Liver (tissue), 9 donors: Measurements from ENCODE around the gene HOXA1. TPM values are rescaled to one million over a fixed set of nuclear protein-coding genes. Genes with fewer than 3 reads are reported as not detected.

Source experiments
- DNase-seq: peaks from one replicate; pipeline ENCODE4 v3.0.0-alpha.2; 2017; ENCODE audit warnings: low spot score
- H3K27ac ChIP-seq, 2 donors: one replicate each; pipeline ENCODE4 v1.7.0; 2013; ENCODE audit warnings: inconsistent platforms in 2 of 2, low read length in 2 of 2, control low read depth in 1 of 2, low read depth in 1 of 2, mild to moderate bottlenecking in 1 of 2
- H3K27me3 ChIP-seq, 4 donors: one replicate each; pipeline versions ENCODE4 v1.6.1 to v1.7.0; 2013; ENCODE audit warnings: low read length in 3 of 4, inconsistent platforms in 1 of 4, mild to moderate bottlenecking in 1 of 4, moderate library complexity in 1 of 4; ENCODE audit not compliant: control insufficient read depth in 4 of 4, insufficient read depth in 4 of 4
- H3K36me3 ChIP-seq, 4 donors: one replicate each; pipeline versions ENCODE4 v1.6.1 to v1.7.0; 2013; ENCODE audit warnings: low read length in 3 of 4, mild to moderate bottlenecking in 3 of 4, low read depth in 1 of 4, moderate library complexity in 1 of 4; ENCODE audit not compliant: control insufficient read depth in 4 of 4, insufficient read depth in 3 of 4
- H3K4me1 ChIP-seq, 4 donors: one replicate each; pipeline versions ENCODE4 v1.6.1 to v1.7.0; 2013; ENCODE audit warnings: low read length in 3 of 4, mild to moderate bottlenecking in 3 of 4, moderate library complexity in 1 of 4; ENCODE audit not compliant: control insufficient read depth in 4 of 4, insufficient read depth in 4 of 4
- H3K4me3 ChIP-seq, 3 donors: one replicate each; pipeline versions ENCODE4 v1.6.1 to v1.7.0; 2013; ENCODE audit warnings: low read length in 3 of 3, control low read depth in 1 of 3, low read depth in 1 of 3, mild to moderate bottlenecking in 1 of 3
- H3K9ac ChIP-seq, 2 donors: one replicate each; pipeline ENCODE4 v1.7.0; 2013; ENCODE audit warnings: low read length in 2 of 2, mild to moderate bottlenecking in 2 of 2, moderate library complexity in 2 of 2, control low read depth in 1 of 2, low read depth in 1 of 2
- H3K9me3 ChIP-seq, 4 donors: one replicate each; pipeline versions ENCODE4 v1.6.1 to v1.7.0; 2013; ENCODE audit warnings: low read length in 3 of 4; ENCODE audit not compliant: control insufficient read depth in 4 of 4
- FOXA2 ChIP-seq: IDR thresholded peaks from 2 replicates; pipeline ENCODE4 v1.6.1; 2016; ENCODE audit warnings: antibody characterized with exemption
- HNF4A ChIP-seq, 2 donors: conservative IDR thresholded peaks; 2 replicates each; pipeline ENCODE4 v1.6.1; 2016; ENCODE audit warnings: antibody characterized with exemption in 2 of 2, mild to moderate bottlenecking in 2 of 2
- JUND ChIP-seq, 2 donors: IDR thresholded peaks; 2 replicates each; pipeline ENCODE4 v1.6.1; 2016; ENCODE audit warnings: antibody characterized with exemption in 2 of 2
- NR2F2 ChIP-seq: IDR thresholded peaks from 2 replicates; pipeline ENCODE4 v1.6.1; 2016; ENCODE audit warnings: antibody characterized with exemption
- RAD21 ChIP-seq, 2 donors: IDR thresholded peaks; 2 replicates each; pipeline ENCODE4 v1.6.1; 2016; ENCODE audit warnings: antibody characterized with exemption in 2 of 2, mild to moderate bottlenecking in 2 of 2
- SP1 ChIP-seq: IDR thresholded peaks from 2 replicates; pipeline ENCODE4 v1.6.1; 2018; ENCODE audit warnings: antibody characterized with exemption, mild to moderate bottlenecking
- YY1 ChIP-seq: IDR thresholded peaks from 2 replicates; pipeline ENCODE4 v1.6.1; 2016; ENCODE audit warnings: antibody characterized with exemption, mild to moderate bottlenecking
- WGBS: extraction: QIAGEN DNeasy Blood & Tissue Kit; methylation state at CpG from one replicate; pipeline ENCODE4 v1.1.7; 2013; 5-methylcytosine and 5-hydroxymethylcytosine counted together
- polyA plus RNA-seq, 2 donors: library from polyadenylated mRNA; stranded (reverse) in 1 of 2; unstranded in 1 of 2; fragments of 200-250 nt in 1 of 2; fragments of >200 nt in 1 of 2; fragmentation: Nextera tagmentation in 1 of 2; extraction: Ambion mirVana in 1 of 2; gene quantifications; one replicate each; pipeline versions ENCODE4 v1.2.1 to v1.2.3, GENCODE V29; 2013 to 2015
- total RNA-seq, 2 donors: library from RNA; depleted of rRNA; stranded (reverse); fragments of >200 nt; gene quantifications; one replicate each; pipeline ENCODE4 v1.2.3, GENCODE V29; 2014
- TF ChIP-seq, protein P1 (sequence below): IDR thresholded peaks from 2 replicates; pipeline ENCODE4 v1.6.1; 2016; ENCODE audit warnings: antibody characterized with exemption, mild to moderate bottlenecking
- TF ChIP-seq, protein P2 (sequence below): fragments of 150-350 bp; IDR thresholded peaks from 2 replicates; pipeline ENCODE4 v1.5.1; 2017; ENCODE audit warnings: improper control_type of control experiment, low read depth, low read length; ENCODE audit not compliant: missing input control
- TF ChIP-seq, protein P3 (sequence below): IDR thresholded peaks from 2 replicates; pipeline ENCODE4 v1.6.1; 2016; ENCODE audit warnings: antibody characterized with exemption
- donor health status: healthy.
- donor health status: healthy.
- donor health status: healthy.
- donor health status: healthy.
- donor health status: healthy.

HOXA1 gene
- total and polyA plus RNA-seq, 4 donors, result 0.08 to 0.28 (median 0.21) TPM

DNA sequence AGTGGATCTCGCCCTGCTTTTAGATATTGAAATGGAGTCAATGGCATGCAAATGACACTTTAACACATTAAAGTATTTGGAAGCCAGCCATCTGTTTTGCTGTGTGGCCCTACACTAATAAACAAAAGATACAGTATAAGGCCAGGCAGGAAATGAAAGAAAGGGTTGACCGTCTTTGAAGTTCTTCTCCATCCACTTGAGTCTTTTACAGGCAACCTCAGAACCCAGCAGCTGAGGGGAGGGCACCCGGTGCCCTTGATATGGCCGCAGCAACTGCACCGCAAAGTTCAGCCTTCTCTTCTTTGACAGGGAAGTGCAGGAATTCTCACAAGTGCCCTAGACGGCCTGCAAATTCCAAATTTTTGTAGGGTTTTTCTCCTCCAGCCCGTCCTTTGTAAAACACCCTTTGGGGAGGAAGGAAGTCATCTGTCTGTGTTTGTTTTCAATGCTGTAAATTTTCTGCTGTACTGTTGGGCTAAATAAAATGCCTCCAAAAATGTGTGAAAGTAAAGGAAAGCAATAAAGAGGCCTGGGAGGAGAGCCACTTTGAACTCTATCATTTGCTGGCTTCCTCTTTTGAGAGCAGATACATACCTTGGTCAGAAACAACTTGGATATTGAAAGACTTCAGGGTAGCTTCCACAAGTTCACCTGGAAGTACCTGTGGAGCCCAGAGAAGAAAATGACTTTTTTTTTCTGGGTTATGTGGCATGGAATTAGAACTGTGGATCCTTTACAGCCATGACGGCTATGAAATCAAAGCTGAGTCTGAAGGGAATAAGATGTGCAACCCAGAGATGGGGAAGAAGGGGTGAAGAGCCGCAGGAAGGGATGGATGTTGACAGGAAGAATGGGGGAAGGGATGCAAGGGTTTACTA, 3.6 kb downstream of the HOXA1 start:
- DNase-seq, result no peak
- Histone ChIP-seq H3K4me1 (peaks cover 0 to 4% (median 2%) of the 10 kb centered on the region in 4 donors), H3K9me3 (peaks cover 0 to 4% (median 0%) of the 10 kb centered on the region in 4 donors), H3K27me3 (peaks cover 4 to 34% (median 14%) of the 10 kb centered on the region in 4 donors), H3K36me3 (no peaks in the 10 kb centered on the region), H3K9ac (no peak overlapping the region), H3K27ac (no peak overlapping the region), H3K4me3 (no peak overlapping the region)
- TF ChIP-seq JUND (IDR thresholded peaks at IDR 0.05) (no peak), RAD21 (IDR thresholded peaks at IDR 0.05) (no peak), SP1 (no peak), YY1 (no peak), FOXA2 (no peak)
- TF ChIP-seq, protein P1, sequence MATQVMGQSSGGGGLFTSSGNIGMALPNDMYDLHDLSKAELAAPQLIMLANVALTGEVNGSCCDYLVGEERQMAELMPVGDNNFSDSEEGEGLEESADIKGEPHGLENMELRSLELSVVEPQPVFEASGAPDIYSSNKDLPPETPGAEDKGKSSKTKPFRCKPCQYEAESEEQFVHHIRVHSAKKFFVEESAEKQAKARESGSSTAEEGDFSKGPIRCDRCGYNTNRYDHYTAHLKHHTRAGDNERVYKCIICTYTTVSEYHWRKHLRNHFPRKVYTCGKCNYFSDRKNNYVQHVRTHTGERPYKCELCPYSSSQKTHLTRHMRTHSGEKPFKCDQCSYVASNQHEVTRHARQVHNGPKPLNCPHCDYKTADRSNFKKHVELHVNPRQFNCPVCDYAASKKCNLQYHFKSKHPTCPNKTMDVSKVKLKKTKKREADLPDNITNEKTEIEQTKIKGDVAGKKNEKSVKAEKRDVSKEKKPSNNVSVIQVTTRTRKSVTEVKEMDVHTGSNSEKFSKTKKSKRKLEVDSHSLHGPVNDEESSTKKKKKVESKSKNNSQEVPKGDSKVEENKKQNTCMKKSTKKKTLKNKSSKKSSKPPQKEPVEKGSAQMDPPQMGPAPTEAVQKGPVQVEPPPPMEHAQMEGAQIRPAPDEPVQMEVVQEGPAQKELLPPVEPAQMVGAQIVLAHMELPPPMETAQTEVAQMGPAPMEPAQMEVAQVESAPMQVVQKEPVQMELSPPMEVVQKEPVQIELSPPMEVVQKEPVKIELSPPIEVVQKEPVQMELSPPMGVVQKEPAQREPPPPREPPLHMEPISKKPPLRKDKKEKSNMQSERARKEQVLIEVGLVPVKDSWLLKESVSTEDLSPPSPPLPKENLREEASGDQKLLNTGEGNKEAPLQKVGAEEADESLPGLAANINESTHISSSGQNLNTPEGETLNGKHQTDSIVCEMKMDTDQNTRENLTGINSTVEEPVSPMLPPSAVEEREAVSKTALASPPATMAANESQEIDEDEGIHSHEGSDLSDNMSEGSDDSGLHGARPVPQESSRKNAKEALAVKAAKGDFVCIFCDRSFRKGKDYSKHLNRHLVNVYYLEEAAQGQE, result no peak
- TF ChIP-seq, protein P2, sequence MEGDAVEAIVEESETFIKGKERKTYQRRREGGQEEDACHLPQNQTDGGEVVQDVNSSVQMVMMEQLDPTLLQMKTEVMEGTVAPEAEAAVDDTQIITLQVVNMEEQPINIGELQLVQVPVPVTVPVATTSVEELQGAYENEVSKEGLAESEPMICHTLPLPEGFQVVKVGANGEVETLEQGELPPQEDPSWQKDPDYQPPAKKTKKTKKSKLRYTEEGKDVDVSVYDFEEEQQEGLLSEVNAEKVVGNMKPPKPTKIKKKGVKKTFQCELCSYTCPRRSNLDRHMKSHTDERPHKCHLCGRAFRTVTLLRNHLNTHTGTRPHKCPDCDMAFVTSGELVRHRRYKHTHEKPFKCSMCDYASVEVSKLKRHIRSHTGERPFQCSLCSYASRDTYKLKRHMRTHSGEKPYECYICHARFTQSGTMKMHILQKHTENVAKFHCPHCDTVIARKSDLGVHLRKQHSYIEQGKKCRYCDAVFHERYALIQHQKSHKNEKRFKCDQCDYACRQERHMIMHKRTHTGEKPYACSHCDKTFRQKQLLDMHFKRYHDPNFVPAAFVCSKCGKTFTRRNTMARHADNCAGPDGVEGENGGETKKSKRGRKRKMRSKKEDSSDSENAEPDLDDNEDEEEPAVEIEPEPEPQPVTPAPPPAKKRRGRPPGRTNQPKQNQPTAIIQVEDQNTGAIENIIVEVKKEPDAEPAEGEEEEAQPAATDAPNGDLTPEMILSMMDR, result no peak
- WGBS, result 33% methylated on average over 9 of the region's 9 CpGs

DNA sequence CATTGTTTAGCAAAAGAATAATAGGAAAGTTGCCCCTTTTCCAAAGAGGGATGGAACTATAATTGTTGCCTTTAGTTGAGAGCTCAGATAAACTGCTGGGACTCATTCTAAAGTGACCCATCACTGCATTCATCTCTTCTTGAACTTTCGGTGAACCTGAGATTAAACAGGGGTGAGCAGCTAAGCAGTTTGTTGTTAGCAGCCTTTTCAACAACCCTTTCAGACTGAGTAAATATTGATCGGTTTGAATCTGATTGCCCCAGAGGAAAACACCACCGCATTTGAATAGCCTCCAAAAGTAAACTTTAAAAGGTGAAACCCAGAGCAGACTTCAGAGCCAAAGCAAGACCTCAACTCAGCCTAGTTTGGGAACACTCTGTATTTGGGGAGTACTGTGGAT, 4.7 kb downstream of the HOXA1 start:
- DNase-seq, result no peak
- peaks cover 0 to 4% (median 2%) of the 10 kb centered on the region in 4 donors for H3K4me1 ChIP-seq
- H3K4me3 ChIP-seq, result no peak overlapping the region
- TF ChIP-seq, protein P3, sequence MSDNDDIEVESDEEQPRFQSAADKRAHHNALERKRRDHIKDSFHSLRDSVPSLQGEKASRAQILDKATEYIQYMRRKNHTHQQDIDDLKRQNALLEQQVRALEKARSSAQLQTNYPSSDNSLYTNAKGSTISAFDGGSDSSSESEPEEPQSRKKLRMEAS, result no peak
- TF ChIP-seq RAD21 (IDR thresholded peaks at IDR 0.05) (no peak), NR2F2 (no peak), FOXA2 (no peak), HNF4A (conservative IDR thresholded peaks at IDR 0.05) (no peak), JUND (IDR thresholded peaks at IDR 0.05) (no peak)
- no peaks in the 10 kb centered on the region for H3K36me3 ChIP-seq
- H3K27me3 ChIP-seq, result peaks cover 4 to 32% (median 12%) of the 10 kb centered on the region in 4 donors
- H3K27ac ChIP-seq, result no peak overlapping the region
- WGBS, result 21% methylated on average over 3 of the region's 3 CpGs
- H3K9ac ChIP-seq, result no peak overlapping the region
- H3K9me3 ChIP-seq, result peaks cover 0 to 4% (median 0%) of the 10 kb centered on the region in 4 donors
